Epithelial cell of esophagus (primary cell): ENCODE results near the gene ZNF398.
"Not testable (repeated sequence)": the region's sequence is repeated elsewhere in the genome, so short reads cannot be mapped to it uniquely, and the experiment has no call there.

ENCODE experiments used
- DNase-seq: peaks from one replicate; pipeline ENCODE4 v3.0.0; 2010; ENCODE audit warnings: low read depth
- H3K4me3 ChIP-seq: 2 replicates; pipeline ENCODE4 v1.5.1; 2011; ENCODE audit warnings: mild to moderate bottlenecking, low read length, control low read depth
- CTCF ChIP-seq: IDR thresholded peaks from 2 replicates; pipeline ENCODE4 v1.5.1; 2011; ENCODE audit warnings: low read depth, mild to moderate bottlenecking, low read length, control low read depth, inconsistent platforms; ENCODE audit not compliant: insufficient read depth; ENCODE audit errors: missing control alignments

ZNF398 gene

GRCh38 chr7:149136118-149136517, 11.1 kb upstream of the ZNF398 start:
- no peak for TF ChIP-seq CTCF
- no peak overlapping the region for H3K4me3 ChIP-seq
- no peak for DNase-seq

GRCh38 chr7:149140831-149141230, 6.4 kb upstream of the ZNF398 start:
- DNase-seq: no peak
- no peak overlapping the region for H3K4me3 ChIP-seq
- no peak for TF ChIP-seq CTCF

GRCh38 chr7:149141893-149142292, 5.4 kb upstream of the ZNF398 start:
- no peak overlapping the region for H3K4me3 ChIP-seq
- no peak for TF ChIP-seq CTCF

GRCh38 chr7:149144436-149144922, 2.8 kb upstream of the ZNF398 start:
- H3K4me3 ChIP-seq: peak overlapping the region; percentile 35
- not testable (repeated sequence) for DNase-seq

More at GRCh38 chr7:149141893-149142292, 5.4 kb upstream of the ZNF398 start:
- no peak for DNase-seq

- no peak overlapping the region for H3K4me3 ChIP-seq
- TF ChIP-seq CTCF: no peak
- DNase-seq: peak; percentile 98
Observed at GRCh38 chr7:149145031-149145845, 2.0 kb upstream of the ZNF398 start.

- H3K4me3 ChIP-seq: peak overlapping the region; percentile 73
- DNase-seq: peak; percentile 72
- TF ChIP-seq CTCF: no peak
Observed at GRCh38 chr7:149147752-149148653, 750 bp downstream of the ZNF398 start.

GRCh38 chr7:149150981-149151380, 3.7 kb downstream of the ZNF398 start:
- DNase-seq: no peak
- no peak for TF ChIP-seq CTCF
- no peak overlapping the region for H3K4me3 ChIP-seq
